Spleen (tissue), 7 donors: ENCODE data around the gene TBC1D10B.

ENCODE experiments used
- POLR2A ChIP-seq, 3 donors: fragments of 450-650 bp; IDR thresholded peaks; one replicate each; pipeline ENCODE4 v1.5.1; 2017; ENCODE audit warnings: antibody characterized with exemption in 3 of 3, mild to moderate bottlenecking in 1 of 3
- POLR2AphosphoS5 ChIP-seq, 3 donors: sonication (generic); formaldehyde crosslinking; IDR thresholded peaks; one replicate each; pipeline ENCODE4 v1.5.1; 2017; ENCODE audit warnings: antibody characterized with exemption in 3 of 3
- TF ChIP-seq, protein P1 (sequence below), 11 experiments: fragments of 200-600 bp in 7 of 11; fragments of 450-650 bp in 4 of 11; sonication (generic) in 4 of 11; IDR thresholded peaks in 8 of 11; conservative IDR thresholded peaks in 3 of 11; 1 replicate in 7 of 11; 2 replicates in 4 of 11; pipeline versions ENCODE4 v1.4.0 to v1.8.0; 2016 to 2021; ENCODE audit warnings: antibody characterized with exemption in 11 of 11, inconsistent platforms in 4 of 11, mild to moderate bottlenecking in 1 of 11
- donor health status: DM: no; HTN: no; CAD: no; lungs with moderate emphysema.
- donor health status: DM: no; HTN: no; CAD: no.
- donor health status: DM: no; HTN: no; CAD: no.

DNA sequence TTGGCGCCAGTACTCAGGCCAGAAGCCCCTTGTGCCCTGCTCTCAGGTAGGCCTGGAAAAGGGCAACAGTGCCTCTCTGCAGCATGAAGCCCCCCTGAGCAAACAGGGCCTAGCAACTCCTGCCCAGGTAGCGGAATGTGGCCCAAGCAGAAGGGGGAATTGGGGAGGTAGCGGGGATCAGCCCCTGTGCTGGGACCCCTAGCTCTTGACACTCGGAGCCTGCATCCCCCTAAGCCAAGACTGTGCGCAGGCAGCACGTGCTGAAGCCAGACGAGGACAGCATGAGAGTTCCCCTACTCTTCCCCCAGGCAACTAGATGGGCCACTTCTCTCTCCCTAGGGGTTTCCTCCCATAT, 14.4 kb downstream of the TBC1D10B start:
- TF ChIP-seq, protein P1, sequence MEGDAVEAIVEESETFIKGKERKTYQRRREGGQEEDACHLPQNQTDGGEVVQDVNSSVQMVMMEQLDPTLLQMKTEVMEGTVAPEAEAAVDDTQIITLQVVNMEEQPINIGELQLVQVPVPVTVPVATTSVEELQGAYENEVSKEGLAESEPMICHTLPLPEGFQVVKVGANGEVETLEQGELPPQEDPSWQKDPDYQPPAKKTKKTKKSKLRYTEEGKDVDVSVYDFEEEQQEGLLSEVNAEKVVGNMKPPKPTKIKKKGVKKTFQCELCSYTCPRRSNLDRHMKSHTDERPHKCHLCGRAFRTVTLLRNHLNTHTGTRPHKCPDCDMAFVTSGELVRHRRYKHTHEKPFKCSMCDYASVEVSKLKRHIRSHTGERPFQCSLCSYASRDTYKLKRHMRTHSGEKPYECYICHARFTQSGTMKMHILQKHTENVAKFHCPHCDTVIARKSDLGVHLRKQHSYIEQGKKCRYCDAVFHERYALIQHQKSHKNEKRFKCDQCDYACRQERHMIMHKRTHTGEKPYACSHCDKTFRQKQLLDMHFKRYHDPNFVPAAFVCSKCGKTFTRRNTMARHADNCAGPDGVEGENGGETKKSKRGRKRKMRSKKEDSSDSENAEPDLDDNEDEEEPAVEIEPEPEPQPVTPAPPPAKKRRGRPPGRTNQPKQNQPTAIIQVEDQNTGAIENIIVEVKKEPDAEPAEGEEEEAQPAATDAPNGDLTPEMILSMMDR (IDR thresholded peaks at IDR 0.05 in 8 of 11, conservative IDR thresholded peaks at IDR 0.05 in 3 of 11): no peak
- TF ChIP-seq POLR2AphosphoS5 (IDR thresholded peaks at IDR 0.05) (no peak), POLR2A (IDR thresholded peaks at IDR 0.05) (no peak)
